Cortex of kidney (tissue), 1 donor: ENCODE data around the gene RAB34.

ENCODE experiments used
- DNase-seq: peaks from one replicate; lab custom pipeline; 2025; lab: John Stamatoyannopoulos, UW

Gene RAB34

DNA sequence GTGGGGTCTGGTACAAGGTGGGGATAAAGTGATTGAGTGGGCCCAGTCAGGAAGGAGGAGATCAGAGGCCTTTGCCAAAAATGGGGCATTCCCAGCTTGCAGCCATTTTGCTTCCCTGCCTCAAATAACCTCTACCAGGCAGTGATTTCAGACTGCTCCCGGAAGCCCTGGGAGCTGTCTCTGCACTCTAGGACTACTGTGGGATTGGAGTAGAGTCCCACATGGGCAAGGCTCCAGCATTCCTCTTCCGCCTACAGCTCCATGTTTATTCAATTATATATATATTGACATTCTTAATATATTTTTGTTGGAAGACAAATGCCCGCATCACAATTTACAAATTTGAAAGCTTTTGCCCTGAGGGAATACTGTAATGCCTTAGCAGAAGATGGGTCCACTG, 42.2 kb downstream of the RAB34 start:
- DNase-seq = no peak

DNA sequence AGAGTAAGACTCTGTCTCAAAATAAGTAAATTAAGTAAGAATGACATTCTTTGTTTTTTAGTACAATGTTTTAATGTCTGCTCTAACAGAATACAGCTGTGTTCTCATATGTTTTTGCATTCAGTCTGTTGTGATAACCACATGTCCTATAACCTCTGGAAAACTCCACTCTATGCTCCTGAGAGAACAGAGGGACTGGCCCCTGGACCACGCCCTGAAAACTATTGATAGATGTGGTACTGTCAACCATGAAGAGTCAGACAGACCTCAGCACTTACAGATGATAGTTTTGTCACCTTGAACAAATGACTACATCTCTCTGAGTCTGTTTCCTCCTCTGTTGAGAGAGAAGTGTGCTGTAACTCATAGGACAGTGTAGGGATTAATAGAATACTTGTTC, 47.8 kb downstream of the RAB34 start:
- DNase-seq = no peak

DNA sequence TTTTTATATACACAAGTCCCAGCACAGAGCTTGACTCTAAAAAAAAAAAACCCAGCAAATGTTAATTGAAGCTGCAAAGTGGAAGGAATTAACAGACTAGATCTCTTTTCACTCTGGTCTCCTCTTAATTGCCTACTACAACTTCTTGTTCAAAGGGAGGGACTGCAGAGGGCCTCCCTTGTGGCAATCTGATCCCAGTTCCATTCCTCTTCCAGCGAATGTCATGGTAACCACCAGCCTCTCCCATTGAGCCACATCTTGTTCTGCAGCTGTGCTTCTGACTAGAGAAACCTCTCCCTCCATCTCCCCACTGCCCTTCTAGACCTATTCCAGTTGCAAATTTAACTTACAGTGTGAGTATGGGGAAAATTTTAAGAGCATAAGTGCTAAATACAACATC, 49.8 kb downstream of the RAB34 start:
- no peak for DNase-seq

DNA sequence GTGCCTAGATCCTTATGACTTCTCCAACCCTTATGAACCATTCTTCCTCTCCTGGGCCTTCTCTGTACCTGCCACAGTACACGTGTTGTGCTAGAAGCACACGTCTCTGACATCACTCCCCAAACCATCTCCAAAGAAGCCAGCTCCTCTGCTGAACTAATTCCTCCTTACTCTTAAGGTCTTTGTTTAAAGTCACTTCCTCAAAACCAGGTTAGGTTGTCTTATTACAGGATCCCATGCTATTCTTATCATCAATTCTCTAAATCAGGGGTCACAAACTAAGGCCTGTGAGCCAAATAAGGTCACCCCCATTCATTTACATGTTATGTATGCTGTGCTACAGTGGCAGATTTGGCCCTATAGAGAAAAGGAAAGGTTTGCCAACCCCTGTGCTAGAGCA, 51.7 kb downstream of the RAB34 start:
- DNase-seq = no peak
